ENCODE data around the gene CHADL. TPM values are rescaled to one million over a fixed set of nuclear protein-coding genes. Genes with fewer than 3 reads are reported as not detected.

Gene CHADL
- total RNA-seq, 1 donor from 2014 or later = not detected

- H3K27ac Mint-ChIP-seq = no peak overlapping the region
- peaks cover 85% of the 10 kb centered on the region for H3K36me3 Mint-ChIP-seq (ENCODE audit: low read depth)
These were observed 17.2 kb downstream of the CHADL start for GRCh38 chr22:41223535-41223934.

DNA sequence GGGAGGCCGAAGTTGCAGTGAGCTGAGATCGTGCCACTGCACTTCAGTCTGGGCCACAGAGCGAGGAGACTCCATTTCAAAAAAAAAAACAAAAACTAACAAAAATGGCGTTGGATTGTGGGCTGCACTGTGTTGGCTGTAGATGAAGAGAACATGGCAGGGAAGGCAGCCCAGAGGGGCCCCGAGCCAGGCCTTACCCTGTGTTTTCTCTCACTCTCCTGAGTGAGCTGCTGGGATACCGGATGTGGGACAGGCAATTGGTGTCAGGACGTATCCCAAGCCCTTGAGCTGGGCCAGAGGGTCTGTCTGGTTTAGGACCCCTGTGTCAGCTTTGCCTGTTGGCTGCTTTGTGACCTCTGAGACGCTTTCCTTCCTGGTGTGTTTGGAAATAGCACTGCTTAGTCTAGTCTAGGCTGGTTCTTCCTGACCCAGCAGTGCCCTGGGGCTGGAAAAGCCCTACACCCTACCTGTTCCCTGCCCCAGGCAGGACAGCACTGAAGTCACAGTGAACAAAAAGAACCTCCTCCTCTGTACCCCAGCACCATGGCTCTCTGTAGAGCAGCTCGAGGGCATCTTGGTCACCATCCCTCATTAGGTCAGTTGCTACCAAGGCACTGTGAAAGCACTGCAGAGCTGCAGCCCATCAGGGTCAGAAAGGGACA lies 17.8 kb downstream of the CHADL start:
- ATAC-seq (ENCODE audit: low read depth) = no peak
- Mint-ChIP-seq H3K4me3 (no peak overlapping the region), H3K27me3 (no peaks in the 10 kb centered on the region), H3K36me3 (ENCODE audit: low read depth) (peaks cover 82% of the 10 kb centered on the region), H3K4me1 (peaks cover 1% of the 10 kb centered on the region), H3K27ac (no peak overlapping the region), H3K9me3 (no peaks in the 10 kb centered on the region)
- CTCF ChIA-PET = no interaction called here
- DNase-seq = no peak
- intact Hi-C loops (cut with micrococcal nuclease) = no loop called here
- TF ChIP-seq, protein P1, sequence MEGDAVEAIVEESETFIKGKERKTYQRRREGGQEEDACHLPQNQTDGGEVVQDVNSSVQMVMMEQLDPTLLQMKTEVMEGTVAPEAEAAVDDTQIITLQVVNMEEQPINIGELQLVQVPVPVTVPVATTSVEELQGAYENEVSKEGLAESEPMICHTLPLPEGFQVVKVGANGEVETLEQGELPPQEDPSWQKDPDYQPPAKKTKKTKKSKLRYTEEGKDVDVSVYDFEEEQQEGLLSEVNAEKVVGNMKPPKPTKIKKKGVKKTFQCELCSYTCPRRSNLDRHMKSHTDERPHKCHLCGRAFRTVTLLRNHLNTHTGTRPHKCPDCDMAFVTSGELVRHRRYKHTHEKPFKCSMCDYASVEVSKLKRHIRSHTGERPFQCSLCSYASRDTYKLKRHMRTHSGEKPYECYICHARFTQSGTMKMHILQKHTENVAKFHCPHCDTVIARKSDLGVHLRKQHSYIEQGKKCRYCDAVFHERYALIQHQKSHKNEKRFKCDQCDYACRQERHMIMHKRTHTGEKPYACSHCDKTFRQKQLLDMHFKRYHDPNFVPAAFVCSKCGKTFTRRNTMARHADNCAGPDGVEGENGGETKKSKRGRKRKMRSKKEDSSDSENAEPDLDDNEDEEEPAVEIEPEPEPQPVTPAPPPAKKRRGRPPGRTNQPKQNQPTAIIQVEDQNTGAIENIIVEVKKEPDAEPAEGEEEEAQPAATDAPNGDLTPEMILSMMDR (IDR thresholded peaks at IDR 0.05) = no peak
- POLR2A ChIA-PET = no interaction called here

More at GRCh38 chr22:41223535-41223934, 17.2 kb downstream of the CHADL start:
- POLR2A ChIA-PET = no interaction called here
- CTCF ChIA-PET = no interaction called here
- DNase-seq = no peak
- no peak for ATAC-seq (ENCODE audit: low read depth)
- Mint-ChIP-seq H3K27me3 (no peaks in the 10 kb centered on the region), H3K4me3 (no peak overlapping the region), H3K9me3 (no peaks in the 10 kb centered on the region), H3K4me1 (no peaks in the 10 kb centered on the region)
- TF ChIP-seq, protein P1 (IDR thresholded peaks at IDR 0.05) = no peak
- intact Hi-C loops (cut with micrococcal nuclease) = no loop called here

GRCh38 chr22:41217553-41218157 lies 23.1 kb downstream of the CHADL start:
- TF ChIP-seq, protein P1 (IDR thresholded peaks at IDR 0.05) = no peak
- Mint-ChIP-seq H3K36me3 (ENCODE audit: low read depth) (peaks cover 64% of the 10 kb centered on the region), H3K4me3 (peak overlapping the region; percentile 68), H3K9me3 (no peaks in the 10 kb centered on the region), H3K27me3 (no peaks in the 10 kb centered on the region), H3K4me1 (peaks cover 12% of the 10 kb centered on the region), H3K27ac (peak overlapping the region; percentile 69)
- ChIA-PET POLR2A (interaction anchor here (0.5 to 1.7 kb wide), 6 partner anchors 11 to 164 kb away, joined by 3 to 10 read pairs (median 8); partner anchors contain the start of gene TEF), CTCF (interaction anchor here (1.0 to 1.6 kb wide), 2 partner anchors 20 to 295 kb away, joined by 4 to 9 read pairs; no protein-coding TSS in a partner anchor)
- peak; percentile 88 for ATAC-seq (ENCODE audit: low read depth)
- intact Hi-C loops (cut with micrococcal nuclease) = loop anchor here (1.0 to 5.0 kb wide), 2 partner anchors 12 to 40 kb away; partner anchors contain the start of gene L3MBTL2
- peak; percentile 29 for DNase-seq

- TF ChIP-seq, protein P1 (IDR thresholded peaks at IDR 0.05) = no peak
- ATAC-seq (ENCODE audit: low read depth) = no peak
- Mint-ChIP-seq H3K27me3 (no peaks in the 10 kb centered on the region), H3K4me3 (no peak overlapping the region), H3K36me3 (ENCODE audit: low read depth) (peaks cover 59% of the 10 kb centered on the region), H3K27ac (no peak overlapping the region), H3K4me1 (peaks cover 12% of the 10 kb centered on the region), H3K9me3 (no peaks in the 10 kb centered on the region)
- intact Hi-C loops (cut with micrococcal nuclease) = loop anchor here (1.0 to 5.0 kb wide), 2 partner anchors 12 to 40 kb away; partner anchors contain the start of gene L3MBTL2
- POLR2A ChIA-PET = interaction anchor here (0.5 to 1.7 kb wide), 5 partner anchors 10 to 164 kb away, joined by 3 to 10 read pairs (median 7); partner anchors contain the start of gene TEF
- CTCF ChIA-PET = interaction anchor here (1.0 kb wide), 1 partner anchor 294 kb away, joined by 4 read pairs; no protein-coding TSS in a partner anchor
- DNase-seq = no peak
These were observed 23.7 kb downstream of the CHADL start for GRCh38 chr22:41216984-41217383.

DNA sequence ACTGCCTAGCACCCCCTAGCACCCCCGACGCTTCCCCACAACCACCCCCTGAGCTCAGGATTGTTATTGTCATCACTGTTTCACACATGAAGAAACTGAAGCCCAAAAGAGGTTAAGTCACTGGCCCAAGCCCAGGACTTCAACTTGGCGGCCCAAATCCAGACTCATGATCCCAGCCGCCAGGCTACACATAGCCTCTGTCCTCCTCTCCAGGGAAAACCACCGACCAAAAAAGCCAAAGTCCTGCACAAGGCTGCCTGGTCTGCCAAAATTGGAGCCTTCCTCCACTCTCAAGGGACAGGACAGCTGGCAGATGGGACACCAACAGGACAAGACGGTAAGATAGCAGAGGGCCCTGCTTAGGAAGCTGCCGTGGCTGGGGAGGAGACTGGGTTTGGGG lies 24.8 kb downstream of the CHADL start:
- no peaks in the 10 kb centered on the region for H3K27me3 Mint-ChIP-seq
- H3K9me3 Mint-ChIP-seq = no peaks in the 10 kb centered on the region
- H3K27ac Mint-ChIP-seq = no peak overlapping the region
- no peak overlapping the region for H3K4me3 Mint-ChIP-seq
- POLR2A ChIA-PET = no interaction called here
- H3K36me3 Mint-ChIP-seq (ENCODE audit: low read depth) = peaks cover 51% of the 10 kb centered on the region
- CTCF ChIA-PET = no interaction called here
- TF ChIP-seq, protein P1 (IDR thresholded peaks at IDR 0.05) = no peak
- DNase-seq (no peak), ATAC-seq (ENCODE audit: low read depth) (no peak)
- intact Hi-C loops (cut with micrococcal nuclease) = loop anchor here (5.0 kb wide), 1 partner anchor 39 kb away; no protein-coding TSS in a partner anchor
- H3K4me1 Mint-ChIP-seq = peaks cover 12% of the 10 kb centered on the region
